Skeletal muscle satellite cell (primary cell): Measurements from ENCODE around the gene GATB.

Source experiments
- H3K27me3 ChIP-seq: 2 replicates; pipeline ENCODE4 v1.7.0; 2013; ENCODE audit warnings: low read length; ENCODE audit not compliant: control insufficient read depth, insufficient read depth
- H3K36me3 ChIP-seq: 2 replicates; pipeline ENCODE4 v1.7.0; 2013; ENCODE audit warnings: mild to moderate bottlenecking, control low read depth, low read length; ENCODE audit not compliant: insufficient read depth
- H3K4me1 ChIP-seq: 2 replicates; pipeline ENCODE4 v1.7.0; 2013; ENCODE audit warnings: low read length; ENCODE audit not compliant: control insufficient read depth, insufficient read depth
- H3K4me2 ChIP-seq: 2 replicates; pipeline ENCODE4 v1.7.0; 2013; ENCODE audit warnings: mild to moderate bottlenecking, low read length
- H3K4me3 ChIP-seq: 2 replicates; pipeline ENCODE4 v1.7.0; 2013; ENCODE audit warnings: low read length
- H3K9ac ChIP-seq: 2 replicates; pipeline ENCODE4 v1.7.0; 2013; ENCODE audit warnings: mild to moderate bottlenecking, low read depth, low read length, moderate library complexity
- H3K9me3 ChIP-seq: replicated peaks from 2 replicates; pipeline ENCODE4 v1.7.0; 2013; ENCODE audit warnings: mild to moderate bottlenecking, control low read depth, low read length

The GATB gene

GRCh38 chr4:151728679-151729078 is 32.1 kb downstream of the GATB start:
- Histone ChIP-seq H3K4me1 (peaks cover 8% of the 10 kb centered on the region), H3K36me3 (no peaks in the 10 kb centered on the region), H3K4me3 (no peak overlapping the region), H3K27me3 (no peaks in the 10 kb centered on the region), H3K9ac (no peak overlapping the region), H3K9me3 (no peaks in the 10 kb centered on the region), H3K4me2 (no peak overlapping the region)

- Histone ChIP-seq H3K36me3 (no peaks in the 10 kb centered on the region), H3K27me3 (no peaks in the 10 kb centered on the region), H3K9me3 (no peaks in the 10 kb centered on the region), H3K9ac (no peak overlapping the region), H3K4me3 (no peak overlapping the region), H3K4me2 (no peak overlapping the region), H3K4me1 (peaks cover 8% of the 10 kb centered on the region)
Measured at GRCh38 chr4:151728006-151728405, 32.8 kb downstream of the GATB start.

GRCh38 chr4:151727365-151727764 is 33.4 kb downstream of the GATB start:
- peaks cover 8% of the 10 kb centered on the region for H3K4me1 ChIP-seq
- H3K27me3 ChIP-seq = no peaks in the 10 kb centered on the region
- no peak overlapping the region for H3K4me2 ChIP-seq
- no peak overlapping the region for H3K4me3 ChIP-seq
- no peak overlapping the region for H3K9ac ChIP-seq
- no peaks in the 10 kb centered on the region for H3K36me3 ChIP-seq
- no peaks in the 10 kb centered on the region for H3K9me3 ChIP-seq

GRCh38 chr4:151725087-151725486 is 35.7 kb downstream of the GATB start:
- Histone ChIP-seq H3K9me3 (no peaks in the 10 kb centered on the region), H3K4me1 (peaks cover 4% of the 10 kb centered on the region), H3K36me3 (no peaks in the 10 kb centered on the region), H3K9ac (no peak overlapping the region), H3K27me3 (no peaks in the 10 kb centered on the region), H3K4me3 (no peak overlapping the region), H3K4me2 (no peak overlapping the region)

- no peaks in the 10 kb centered on the region for H3K9me3 ChIP-seq
- no peaks in the 10 kb centered on the region for H3K36me3 ChIP-seq
- H3K4me1 ChIP-seq = no peaks in the 10 kb centered on the region
- H3K9ac ChIP-seq = no peak overlapping the region
- H3K27me3 ChIP-seq = no peaks in the 10 kb centered on the region
- H3K4me2 ChIP-seq = no peak overlapping the region
- H3K4me3 ChIP-seq = no peak overlapping the region
Measured at GRCh38 chr4:151721916-151722315, 38.9 kb downstream of the GATB start.

GRCh38 chr4:151721466-151721865 is 39.3 kb downstream of the GATB start:
- H3K27me3 ChIP-seq = no peaks in the 10 kb centered on the region
- H3K9ac ChIP-seq = no peak overlapping the region
- no peaks in the 10 kb centered on the region for H3K36me3 ChIP-seq
- H3K4me3 ChIP-seq = no peak overlapping the region
- H3K9me3 ChIP-seq = no peaks in the 10 kb centered on the region
- no peak overlapping the region for H3K4me2 ChIP-seq
- no peaks in the 10 kb centered on the region for H3K4me1 ChIP-seq

GRCh38 chr4:151719956-151720334 is 40.9 kb downstream of the GATB start:
- Histone ChIP-seq H3K9ac (no peak overlapping the region), H3K4me3 (no peak overlapping the region), H3K36me3 (no peaks in the 10 kb centered on the region), H3K4me1 (no peaks in the 10 kb centered on the region), H3K9me3 (no peaks in the 10 kb centered on the region), H3K27me3 (no peaks in the 10 kb centered on the region), H3K4me2 (no peak overlapping the region)

GRCh38 chr4:151718984-151719955 is 41.5 kb downstream of the GATB start:
- Histone ChIP-seq H3K4me3 (no peak overlapping the region), H3K27me3 (no peaks in the 10 kb centered on the region), H3K4me1 (no peaks in the 10 kb centered on the region), H3K36me3 (no peaks in the 10 kb centered on the region), H3K4me2 (no peak overlapping the region), H3K9ac (no peak overlapping the region), H3K9me3 (no peaks in the 10 kb centered on the region)

GRCh38 chr4:151717909-151718628 is 42.7 kb downstream of the GATB start:
- H3K4me1 ChIP-seq = no peaks in the 10 kb centered on the region
- no peak overlapping the region for H3K9ac ChIP-seq
- no peaks in the 10 kb centered on the region for H3K36me3 ChIP-seq
- H3K27me3 ChIP-seq = no peaks in the 10 kb centered on the region
- H3K4me3 ChIP-seq = no peak overlapping the region
- H3K4me2 ChIP-seq = no peak overlapping the region
- H3K9me3 ChIP-seq = no peaks in the 10 kb centered on the region

- H3K4me1 ChIP-seq = no peaks in the 10 kb centered on the region
- H3K4me2 ChIP-seq = no peak overlapping the region
- no peak overlapping the region for H3K4me3 ChIP-seq
- H3K9me3 ChIP-seq = no peaks in the 10 kb centered on the region
- no peaks in the 10 kb centered on the region for H3K36me3 ChIP-seq
- no peaks in the 10 kb centered on the region for H3K27me3 ChIP-seq
- no peak overlapping the region for H3K9ac ChIP-seq
Measured at GRCh38 chr4:151717314-151717713, 43.5 kb downstream of the GATB start.

- Histone ChIP-seq H3K4me1 (no peaks in the 10 kb centered on the region), H3K36me3 (no peaks in the 10 kb centered on the region), H3K9me3 (no peaks in the 10 kb centered on the region), H3K27me3 (no peaks in the 10 kb centered on the region), H3K9ac (no peak overlapping the region), H3K4me2 (no peak overlapping the region), H3K4me3 (no peak overlapping the region)
Measured at GRCh38 chr4:151716324-151716723, 44.5 kb downstream of the GATB start.
